H1 (cell line): ENCODE data around the gene ELMO1. TPM values are rescaled to one million over a fixed set of nuclear protein-coding genes. Genes with fewer than 3 reads are reported as not detected.

Experiments used
- CTCF ChIA-PET: fragments of 300-600 bp; sonication (Branson Sonifier 250); formaldehyde crosslinking; loops from one replicate; lab custom pipeline; 2021; ENCODE audit not compliant: partially characterized antibody; lab: Charles Lee
- POLR2A ChIA-PET: fragments of 300-600 bp; sonication (Branson Sonifier 250); formaldehyde crosslinking; loops from one replicate; lab custom pipeline; 2021; ENCODE audit warnings: inconsistent platforms; ENCODE audit not compliant: partially characterized antibody; lab: Charles Lee
- DNase-seq, 2 experiments: peaks; one replicate each; pipeline versions ENCODE4 v3.0.0 to v3.0.0-alpha.2; 2010 to 2022; ENCODE audit warnings: low spot score in 2 of 2, low read depth in 1 of 2, mixed read lengths in 1 of 2
- FAIRE-seq: peaks from 2 replicates; lab custom pipeline; 2011; peaks lifted over from hg19 to GRCh38; lab: Jason Lieb, UNC
- H2AFZ ChIP-seq: 2 replicates; pipeline ENCODE4 v1.8.1; 2012; ENCODE audit warnings: low read length, inconsistent platforms
- H2AK5ac ChIP-seq: 2 replicates; pipeline ENCODE4 v1.6.1; 2013; ENCODE audit warnings: low read depth, low read length
- H2BK120ac ChIP-seq: replicated peaks from 2 replicates; pipeline ENCODE3; 2013; ENCODE audit warnings: low read depth, low read length, inconsistent platforms
- H2BK12ac ChIP-seq: 2 replicates; pipeline ENCODE4 v1.6.1; 2013; ENCODE audit warnings: low read depth, low read length
- H2BK15ac ChIP-seq: 2 replicates; pipeline ENCODE4 v1.6.1; 2013; ENCODE audit warnings: low read length
- H2BK20ac ChIP-seq: 2 replicates; pipeline ENCODE4 v1.6.1; 2013; ENCODE audit warnings: low read length
- H2BK5ac ChIP-seq: 2 replicates; pipeline ENCODE4 v1.6.1; 2013; ENCODE audit warnings: low read depth, low read length
- H3K14ac ChIP-seq: 2 replicates; pipeline ENCODE4 v1.6.1; 2013; ENCODE audit warnings: inconsistent platforms; ENCODE audit not compliant: insufficient read length
- H3K18ac ChIP-seq: 2 replicates; pipeline ENCODE4 v1.6.1; 2013; ENCODE audit warnings: low read length; ENCODE audit errors: extremely low read depth
- H3K23ac ChIP-seq: 2 replicates; pipeline ENCODE4 v1.6.1; 2013; ENCODE audit warnings: inconsistent platforms; ENCODE audit not compliant: insufficient read length
- H3K23me2 ChIP-seq: 2 replicates; pipeline ENCODE4 v1.6.1; 2013; ENCODE audit warnings: low read depth, low read length
- H3K27ac ChIP-seq: 2 replicates; pipeline ENCODE4 v1.6.1; 2011; ENCODE audit warnings: low read depth, low read length, inconsistent platforms
- H3K27me3 ChIP-seq, 4 experiments: replicated peaks in 1 of 4; 1 replicate in 1 of 4; 2 replicates in 3 of 4; pipeline versions ENCODE4 v1.6.1 to v1.8.1; 2011 to 2013; ENCODE audit warnings: low read length in 3 of 4, mild to moderate bottlenecking in 3 of 4, inconsistent platforms in 2 of 4, mixed read lengths in 2 of 4, moderate library complexity in 1 of 4; ENCODE audit not compliant: control insufficient read depth in 3 of 4, insufficient read depth in 3 of 4; ENCODE audit errors: extremely low read depth in 1 of 4
- H3K36me3 ChIP-seq, 4 experiments: 2 replicates each; pipeline versions ENCODE4 v1.6.1 to v1.8.1; 2011 to 2013; ENCODE audit warnings: mild to moderate bottlenecking in 4 of 4, low read length in 3 of 4, moderate library complexity in 2 of 4, control low read depth in 1 of 4, inconsistent platforms in 1 of 4; ENCODE audit not compliant: insufficient read depth in 4 of 4, control insufficient read depth in 2 of 4
- H3K4ac ChIP-seq: replicated peaks from 2 replicates; pipeline ENCODE3; 2013; ENCODE audit warnings: low read length, low read depth, mixed read lengths, inconsistent platforms; ENCODE audit not compliant: insufficient read length
- H3K4me1 ChIP-seq, 4 experiments: replicated peaks in 1 of 4; 1 replicate in 1 of 4; 2 replicates in 3 of 4; pipeline versions ENCODE4 v1.6.1 to v1.8.1; 2011 to 2013; ENCODE audit warnings: low read length in 3 of 4, inconsistent platforms in 2 of 4, mixed read lengths in 1 of 4; ENCODE audit not compliant: insufficient read depth in 4 of 4, control insufficient read depth in 3 of 4
- H3K4me2 ChIP-seq, 2 experiments: 2 replicates each; pipeline versions ENCODE4 v1.6.1 to v1.8.1; 2011 to 2013; ENCODE audit warnings: low read depth in 2 of 2, low read length in 2 of 2, control low read depth in 1 of 2, inconsistent platforms in 1 of 2, mild to moderate bottlenecking in 1 of 2; ENCODE audit not compliant: insufficient read depth in 1 of 2
- H3K4me3 ChIP-seq, 4 experiments: fragments of 200-600, 300-600 bp in 1 of 4; sonication (generic), shearing (Covaris generic), sonication (Bioruptor Twin) in 1 of 4; 2 replicates each; pipeline versions ENCODE4 v1.5.1 to v1.8.1; 2011 to 2016; ENCODE audit warnings: low read length in 4 of 4, low read depth in 3 of 4, control low read depth in 2 of 4, inconsistent platforms in 2 of 4, mild to moderate bottlenecking in 2 of 4, mixed read lengths in 1 of 4, moderate library complexity in 1 of 4; ENCODE audit not compliant: insufficient read depth in 2 of 4; ENCODE audit errors: extremely low read depth in 1 of 4
- H3K56ac ChIP-seq: replicated peaks from 2 replicates; pipeline ENCODE3; 2013; ENCODE audit warnings: low read depth, mild to moderate bottlenecking, mixed read lengths, low read length, inconsistent platforms; ENCODE audit not compliant: insufficient read length
- H3K79me1 ChIP-seq: 2 replicates; pipeline ENCODE4 v1.6.1; 2013; ENCODE audit warnings: low read depth, low read length, control low read depth
- H3K79me2 ChIP-seq, 2 experiments: 2 replicates each; pipeline versions ENCODE4 v1.6.1 to v1.8.1; 2012 to 2013; ENCODE audit warnings: low read length in 2 of 2, mild to moderate bottlenecking in 2 of 2, inconsistent platforms in 1 of 2; ENCODE audit not compliant: insufficient read depth in 2 of 2, control insufficient read depth in 1 of 2
- H3K9ac ChIP-seq, 4 experiments: replicated peaks in 1 of 4; 1 replicate in 1 of 4; 2 replicates in 3 of 4; pipeline versions ENCODE4 v1.6.1 to v1.8.1; 2011 to 2013; ENCODE audit warnings: low read depth in 3 of 4, low read length in 3 of 4, control low read depth in 2 of 4, mild to moderate bottlenecking in 2 of 4, moderate library complexity in 2 of 4, inconsistent platforms in 1 of 4; ENCODE audit errors: extremely low read depth in 1 of 4
- H3K9me3 ChIP-seq, 2 experiments: 2 replicates each; pipeline versions ENCODE4 v1.6.1 to v1.8.1; 2012 to 2013; ENCODE audit warnings: mild to moderate bottlenecking in 2 of 2, moderate library complexity in 2 of 2, control low read depth in 1 of 2, inconsistent platforms in 1 of 2, low read depth in 1 of 2, low read length in 1 of 2, mixed read lengths in 1 of 2; ENCODE audit not compliant: insufficient read depth in 2 of 2
- H4K20me1 ChIP-seq, 2 experiments: replicated peaks in 1 of 2; 2 replicates each; pipeline versions ENCODE3 to v1.8.1; 2011 to 2013; ENCODE audit warnings: inconsistent platforms in 2 of 2, low read length in 2 of 2, mild to moderate bottlenecking in 1 of 2; ENCODE audit not compliant: insufficient read depth in 2 of 2, control insufficient read depth in 1 of 2
- H4K5ac ChIP-seq: 2 replicates; pipeline ENCODE4 v1.6.1; 2013; ENCODE audit warnings: low read length, low read depth, mixed read lengths, inconsistent platforms; ENCODE audit not compliant: insufficient read length
- H4K8ac ChIP-seq: 2 replicates; pipeline ENCODE4 v1.8.0; 2013; ENCODE audit warnings: mild to moderate bottlenecking, moderate library complexity, low read length, inconsistent platforms; ENCODE audit not compliant: insufficient read depth; ENCODE audit errors: extremely low read depth
- H4K91ac ChIP-seq: replicated peaks from 2 replicates; pipeline ENCODE3; 2013; ENCODE audit warnings: low read length, mixed read lengths, inconsistent platforms; ENCODE audit not compliant: insufficient read length
- ATF2 ChIP-seq: IDR thresholded peaks from 2 replicates; pipeline ENCODE4 v1.6.1; 2012; ENCODE audit warnings: low read length, inconsistent platforms
- GABPA ChIP-seq: IDR thresholded peaks from 2 replicates; pipeline ENCODE4 v1.6.1; 2011; ENCODE audit warnings: mild to moderate bottlenecking, low read length, moderate library complexity, borderline replicate concordance; ENCODE audit not compliant: insufficient read depth
- RXRA ChIP-seq: IDR thresholded peaks from 2 replicates; pipeline ENCODE4 v1.6.1; 2011; ENCODE audit warnings: low read depth, mild to moderate bottlenecking, low read length, moderate library complexity; ENCODE audit not compliant: insufficient read depth
- SIRT6 ChIP-seq: IDR thresholded peaks from one replicate; pipeline ENCODE4 v1.7.1; 2012; ENCODE audit warnings: low read length, inconsistent platforms
- WGBS, 2 experiments: shearing (Covaris generic) in 1 of 2; methylation state at CpG; one replicate each; pipeline versions ENCODE4 v1.1.6 to v1.1.7; 2013 to 2015; ENCODE audit warnings: low lambda C conversion rate in 2 of 2, mixed read lengths in 2 of 2, inconsistent platforms in 1 of 2, low coverage in 1 of 2, missing lambda C conversion rate in 1 of 2; ENCODE audit not compliant: insufficient replicate concordance in 2 of 2, insufficient coverage in 1 of 2, insufficient read length in 1 of 2; ENCODE audit errors: extremely low coverage in 1 of 2, missing lambda C conversion rate in 1 of 2; 5-methylcytosine and 5-hydroxymethylcytosine counted together
- polyA plus RNA-seq, 7 experiments: library from polyadenylated mRNA; depleted of rRNA in 3 of 7; stranded (reverse) in 5 of 7; unstranded in 2 of 7; fragments of >200 nt in 5 of 7; fragments of 200-250 nt in 2 of 7; gene quantifications; 1 replicate in 5 of 7; 2 replicates in 1 of 7; 4 replicates in 1 of 7; pipeline versions ENCODE4 v1.2.1 to v1.2.3, GENCODE V29; 2011 to 2013; ENCODE audit warnings: missing spikeins in 2 of 7, mixed read lengths in 2 of 7
- total RNA-seq: library from RNA; stranded (reverse); fragmentation: NEBNext Ultra II Directional; extraction: Animal tissue kit (Norgen Biotek cat#: 25700); gene quantifications from 2 replicates; pipeline ENCODE4 v1.2.1, GENCODE V29; 2021

ELMO1 gene
- total and polyA plus RNA-seq, 2 of the 8 experiments (the other 6 are each of a cell fraction or from before 2014, with no cell fraction given), result 18.4 to 21.0 TPM

GRCh38 chr7:37131855-37132254 lies 316.8 kb downstream of the ELMO1 start:
- no peak overlapping the region for H2BK12ac ChIP-seq
- no peak overlapping the region for H2BK120ac ChIP-seq
- H3K27ac ChIP-seq, result no peak overlapping the region
- no peak overlapping the region for H3K23ac ChIP-seq
- H3K9me3 ChIP-seq, result no peaks in the 10 kb centered on the region
- H3K18ac ChIP-seq, result no peak overlapping the region
- H2BK20ac ChIP-seq, result no peak overlapping the region
- H2BK15ac ChIP-seq, result no peak overlapping the region
- FAIRE-seq (no peak), DNase-seq (no peak)
- CTCF ChIA-PET, result no interaction called here
- no peak overlapping the region for H3K4me3 ChIP-seq
- POLR2A ChIA-PET, result no interaction called here
- no peak overlapping the region for H3K56ac ChIP-seq
- no peak overlapping the region for H4K91ac ChIP-seq
- no peak overlapping the region for H2BK5ac ChIP-seq
- 90% methylated on average over 4 of the region's 4 CpGs; no CpG with 5 or more reads in 1 of the 2 experiments for WGBS, 2 experiments
- no peaks in the 10 kb centered on the region for H3K27me3 ChIP-seq
- no peak overlapping the region for H3K14ac ChIP-seq
- H3K79me2 ChIP-seq, result no peaks in the 10 kb centered on the region
- no peaks in the 10 kb centered on the region for H3K23me2 ChIP-seq
- no peak overlapping the region for H3K9ac ChIP-seq
- H3K4me2 ChIP-seq, result no peak overlapping the region
- no peaks in the 10 kb centered on the region for H4K20me1 ChIP-seq
- no peaks in the 10 kb centered on the region for H3K4me1 ChIP-seq
- no peak overlapping the region for H3K4ac ChIP-seq
- no peaks in the 10 kb centered on the region for H3K36me3 ChIP-seq
- no peak overlapping the region for H2AK5ac ChIP-seq
- H4K8ac ChIP-seq, result no peak overlapping the region
- H4K5ac ChIP-seq, result no peak overlapping the region
- no peaks in the 10 kb centered on the region for H3K79me1 ChIP-seq
- no peak overlapping the region for H2AFZ ChIP-seq
- no peak for TF ChIP-seq SIRT6
- TF ChIP-seq GABPA, result no peak
- no peak for TF ChIP-seq ATF2
- TF ChIP-seq RXRA, result no peak
